H1 (cell line): Measurements from ENCODE around the gene TMPRSS3. TPM values are rescaled to one million over a fixed set of nuclear protein-coding genes. Genes with fewer than 3 reads are reported as not detected.

Source experiments
- CTCF ChIA-PET: fragments of 300-600 bp; sonication (Branson Sonifier 250); formaldehyde crosslinking; loops from one replicate; lab custom pipeline; 2021; ENCODE audit not compliant: partially characterized antibody; lab: Charles Lee
- POLR2A ChIA-PET: fragments of 300-600 bp; sonication (Branson Sonifier 250); formaldehyde crosslinking; loops from one replicate; lab custom pipeline; 2021; ENCODE audit warnings: inconsistent platforms; ENCODE audit not compliant: partially characterized antibody; lab: Charles Lee
- DNase-seq, 2 experiments: peaks; one replicate each; pipeline versions ENCODE4 v3.0.0 to v3.0.0-alpha.2; 2010 to 2022; ENCODE audit warnings: low spot score in 2 of 2, low read depth in 1 of 2, mixed read lengths in 1 of 2
- FAIRE-seq: peaks from 2 replicates; lab custom pipeline; 2011; peaks lifted over from hg19 to GRCh38; lab: Jason Lieb, UNC
- H2AFZ ChIP-seq: 2 replicates; pipeline ENCODE4 v1.8.1; 2012; ENCODE audit warnings: low read length, inconsistent platforms
- H2AK5ac ChIP-seq: 2 replicates; pipeline ENCODE4 v1.6.1; 2013; ENCODE audit warnings: low read depth, low read length
- H2BK120ac ChIP-seq: replicated peaks from 2 replicates; pipeline ENCODE3; 2013; ENCODE audit warnings: low read depth, low read length, inconsistent platforms
- H2BK12ac ChIP-seq: 2 replicates; pipeline ENCODE4 v1.6.1; 2013; ENCODE audit warnings: low read depth, low read length
- H2BK15ac ChIP-seq: 2 replicates; pipeline ENCODE4 v1.6.1; 2013; ENCODE audit warnings: low read length
- H2BK20ac ChIP-seq: 2 replicates; pipeline ENCODE4 v1.6.1; 2013; ENCODE audit warnings: low read length
- H2BK5ac ChIP-seq: 2 replicates; pipeline ENCODE4 v1.6.1; 2013; ENCODE audit warnings: low read depth, low read length
- H3K14ac ChIP-seq: 2 replicates; pipeline ENCODE4 v1.6.1; 2013; ENCODE audit warnings: inconsistent platforms; ENCODE audit not compliant: insufficient read length
- H3K18ac ChIP-seq: 2 replicates; pipeline ENCODE4 v1.6.1; 2013; ENCODE audit warnings: low read length; ENCODE audit errors: extremely low read depth
- H3K23ac ChIP-seq: 2 replicates; pipeline ENCODE4 v1.6.1; 2013; ENCODE audit warnings: inconsistent platforms; ENCODE audit not compliant: insufficient read length
- H3K23me2 ChIP-seq: 2 replicates; pipeline ENCODE4 v1.6.1; 2013; ENCODE audit warnings: low read depth, low read length
- H3K27ac ChIP-seq: 2 replicates; pipeline ENCODE4 v1.6.1; 2011; ENCODE audit warnings: low read depth, low read length, inconsistent platforms
- H3K27me3 ChIP-seq, 4 experiments: replicated peaks in 1 of 4; 1 replicate in 1 of 4; 2 replicates in 3 of 4; pipeline versions ENCODE4 v1.6.1 to v1.8.1; 2011 to 2013; ENCODE audit warnings: low read length in 3 of 4, mild to moderate bottlenecking in 3 of 4, inconsistent platforms in 2 of 4, mixed read lengths in 2 of 4, moderate library complexity in 1 of 4; ENCODE audit not compliant: control insufficient read depth in 3 of 4, insufficient read depth in 3 of 4; ENCODE audit errors: extremely low read depth in 1 of 4
- H3K36me3 ChIP-seq, 4 experiments: 2 replicates each; pipeline versions ENCODE4 v1.6.1 to v1.8.1; 2011 to 2013; ENCODE audit warnings: mild to moderate bottlenecking in 4 of 4, low read length in 3 of 4, moderate library complexity in 2 of 4, control low read depth in 1 of 4, inconsistent platforms in 1 of 4; ENCODE audit not compliant: insufficient read depth in 4 of 4, control insufficient read depth in 2 of 4
- H3K4ac ChIP-seq: replicated peaks from 2 replicates; pipeline ENCODE3; 2013; ENCODE audit warnings: low read length, low read depth, mixed read lengths, inconsistent platforms; ENCODE audit not compliant: insufficient read length
- H3K4me1 ChIP-seq, 4 experiments: replicated peaks in 1 of 4; 1 replicate in 1 of 4; 2 replicates in 3 of 4; pipeline versions ENCODE4 v1.6.1 to v1.8.1; 2011 to 2013; ENCODE audit warnings: low read length in 3 of 4, inconsistent platforms in 2 of 4, mixed read lengths in 1 of 4; ENCODE audit not compliant: insufficient read depth in 4 of 4, control insufficient read depth in 3 of 4
- H3K4me2 ChIP-seq, 2 experiments: 2 replicates each; pipeline versions ENCODE4 v1.6.1 to v1.8.1; 2011 to 2013; ENCODE audit warnings: low read depth in 2 of 2, low read length in 2 of 2, control low read depth in 1 of 2, inconsistent platforms in 1 of 2, mild to moderate bottlenecking in 1 of 2; ENCODE audit not compliant: insufficient read depth in 1 of 2
- H3K4me3 ChIP-seq, 4 experiments: fragments of 200-600, 300-600 bp in 1 of 4; sonication (generic), shearing (Covaris generic), sonication (Bioruptor Twin) in 1 of 4; 2 replicates each; pipeline versions ENCODE4 v1.5.1 to v1.8.1; 2011 to 2016; ENCODE audit warnings: low read length in 4 of 4, low read depth in 3 of 4, control low read depth in 2 of 4, inconsistent platforms in 2 of 4, mild to moderate bottlenecking in 2 of 4, mixed read lengths in 1 of 4, moderate library complexity in 1 of 4; ENCODE audit not compliant: insufficient read depth in 2 of 4; ENCODE audit errors: extremely low read depth in 1 of 4
- H3K56ac ChIP-seq: replicated peaks from 2 replicates; pipeline ENCODE3; 2013; ENCODE audit warnings: low read depth, mild to moderate bottlenecking, mixed read lengths, low read length, inconsistent platforms; ENCODE audit not compliant: insufficient read length
- H3K79me1 ChIP-seq: 2 replicates; pipeline ENCODE4 v1.6.1; 2013; ENCODE audit warnings: low read depth, low read length, control low read depth
- H3K79me2 ChIP-seq, 2 experiments: 2 replicates each; pipeline versions ENCODE4 v1.6.1 to v1.8.1; 2012 to 2013; ENCODE audit warnings: low read length in 2 of 2, mild to moderate bottlenecking in 2 of 2, inconsistent platforms in 1 of 2; ENCODE audit not compliant: insufficient read depth in 2 of 2, control insufficient read depth in 1 of 2
- H3K9ac ChIP-seq, 4 experiments: replicated peaks in 1 of 4; 1 replicate in 1 of 4; 2 replicates in 3 of 4; pipeline versions ENCODE4 v1.6.1 to v1.8.1; 2011 to 2013; ENCODE audit warnings: low read depth in 3 of 4, low read length in 3 of 4, control low read depth in 2 of 4, mild to moderate bottlenecking in 2 of 4, moderate library complexity in 2 of 4, inconsistent platforms in 1 of 4; ENCODE audit errors: extremely low read depth in 1 of 4
- H3K9me3 ChIP-seq, 2 experiments: 2 replicates each; pipeline versions ENCODE4 v1.6.1 to v1.8.1; 2012 to 2013; ENCODE audit warnings: mild to moderate bottlenecking in 2 of 2, moderate library complexity in 2 of 2, control low read depth in 1 of 2, inconsistent platforms in 1 of 2, low read depth in 1 of 2, low read length in 1 of 2, mixed read lengths in 1 of 2; ENCODE audit not compliant: insufficient read depth in 2 of 2
- H4K20me1 ChIP-seq, 2 experiments: replicated peaks in 1 of 2; 2 replicates each; pipeline versions ENCODE3 to v1.8.1; 2011 to 2013; ENCODE audit warnings: inconsistent platforms in 2 of 2, low read length in 2 of 2, mild to moderate bottlenecking in 1 of 2; ENCODE audit not compliant: insufficient read depth in 2 of 2, control insufficient read depth in 1 of 2
- H4K5ac ChIP-seq: 2 replicates; pipeline ENCODE4 v1.6.1; 2013; ENCODE audit warnings: low read length, low read depth, mixed read lengths, inconsistent platforms; ENCODE audit not compliant: insufficient read length
- H4K8ac ChIP-seq: 2 replicates; pipeline ENCODE4 v1.8.0; 2013; ENCODE audit warnings: mild to moderate bottlenecking, moderate library complexity, low read length, inconsistent platforms; ENCODE audit not compliant: insufficient read depth; ENCODE audit errors: extremely low read depth
- H4K91ac ChIP-seq: replicated peaks from 2 replicates; pipeline ENCODE3; 2013; ENCODE audit warnings: low read length, mixed read lengths, inconsistent platforms; ENCODE audit not compliant: insufficient read length
- CEBPB ChIP-seq: IDR thresholded peaks from 2 replicates; pipeline ENCODE4 v1.6.1; 2012; ENCODE audit warnings: low read depth, low read length
- EP300 ChIP-seq, 2 experiments: IDR thresholded peaks; 1 replicate in 1 of 2; 2 replicates in 1 of 2; pipeline ENCODE4 v1.6.1; 2011 to 2012; ENCODE audit warnings: low read depth in 2 of 2, low read length in 2 of 2, mild to moderate bottlenecking in 2 of 2, borderline replicate concordance in 1 of 2, inconsistent platforms in 1 of 2, moderate library complexity in 1 of 2
- EZH2 ChIP-seq: fragments of 200-600 bp; sonication (generic); IDR thresholded peaks from 2 replicates; pipeline ENCODE4 v1.7.1; 2012; ENCODE audit warnings: low read depth, mild to moderate bottlenecking, moderate library complexity, low read length, inconsistent platforms; ENCODE audit not compliant: severe bottlenecking
- GTF2F1 ChIP-seq: IDR thresholded peaks from 2 replicates; pipeline ENCODE4 v1.6.1; 2012; ENCODE audit warnings: low read depth, low read length, improper control_type of control experiment, borderline replicate concordance
- HDAC2 ChIP-seq, 2 experiments: fragments of 300-600 bp in 1 of 2; sonication (generic) in 1 of 2; IDR thresholded peaks; 2 replicates each; pipeline ENCODE4 v1.6.1; 2011 to 2012; ENCODE audit warnings: low read depth in 2 of 2, low read length in 2 of 2, mild to moderate bottlenecking in 2 of 2, moderate library complexity in 2 of 2, borderline replicate concordance in 1 of 2, inconsistent platforms in 1 of 2
- JUND ChIP-seq: IDR thresholded peaks from 2 replicates; pipeline ENCODE4 v1.6.1; 2011; ENCODE audit warnings: mild to moderate bottlenecking, improper control_type of control experiment, low read length
- KDM1A ChIP-seq: fragments of 200-600, 300-600 bp; sonication (generic); IDR thresholded peaks from 2 replicates; pipeline ENCODE4 v1.7.1; 2016; ENCODE audit warnings: mild to moderate bottlenecking, low read length, borderline replicate concordance
- KDM4A ChIP-seq: IDR thresholded peaks from one replicate; pipeline ENCODE4 v1.7.1; 2012; ENCODE audit warnings: low read depth, mild to moderate bottlenecking, moderate library complexity, low read length, inconsistent platforms; ENCODE audit not compliant: severe bottlenecking
- RAD21 ChIP-seq, 2 experiments: IDR thresholded peaks in 1 of 2; conservative IDR thresholded peaks in 1 of 2; 2 replicates each; pipeline ENCODE4 v1.6.1; 2011; ENCODE audit warnings: low read depth in 2 of 2, low read length in 2 of 2, improper control_type of control experiment in 1 of 2, inconsistent platforms in 1 of 2, mild to moderate bottlenecking in 1 of 2, moderate library complexity in 1 of 2
- SUZ12 ChIP-seq: fragments of 200-600 bp; sonication (generic); IDR thresholded peaks from 2 replicates; pipeline ENCODE4 v1.6.1; 2012; ENCODE audit warnings: mild to moderate bottlenecking, inconsistent platforms, low read length, moderate library complexity, mixed read lengths
- TEAD4 ChIP-seq: IDR thresholded peaks from 2 replicates; pipeline ENCODE4 v1.6.1; 2012; ENCODE audit warnings: low read depth, low read length, inconsistent platforms, mixed read lengths
- YY1 ChIP-seq: IDR thresholded peaks from 2 replicates; pipeline ENCODE4 v1.6.1; 2011; ENCODE audit warnings: low read depth, mild to moderate bottlenecking, low read length
- WGBS, 2 experiments: shearing (Covaris generic) in 1 of 2; methylation state at CpG; one replicate each; pipeline versions ENCODE4 v1.1.6 to v1.1.7; 2013 to 2015; ENCODE audit warnings: low lambda C conversion rate in 2 of 2, mixed read lengths in 2 of 2, inconsistent platforms in 1 of 2, low coverage in 1 of 2, missing lambda C conversion rate in 1 of 2; ENCODE audit not compliant: insufficient replicate concordance in 2 of 2, insufficient coverage in 1 of 2, insufficient read length in 1 of 2; ENCODE audit errors: extremely low coverage in 1 of 2, missing lambda C conversion rate in 1 of 2; 5-methylcytosine and 5-hydroxymethylcytosine counted together
- polyA plus RNA-seq, 7 experiments: library from polyadenylated mRNA; depleted of rRNA in 3 of 7; stranded (reverse) in 5 of 7; unstranded in 2 of 7; fragments of >200 nt in 5 of 7; fragments of 200-250 nt in 2 of 7; gene quantifications; 1 replicate in 5 of 7; 2 replicates in 1 of 7; 4 replicates in 1 of 7; pipeline versions ENCODE4 v1.2.1 to v1.2.3, GENCODE V29; 2011 to 2013; ENCODE audit warnings: missing spikeins in 2 of 7, mixed read lengths in 2 of 7
- total RNA-seq: library from RNA; stranded (reverse); fragmentation: NEBNext Ultra II Directional; extraction: Animal tissue kit (Norgen Biotek cat#: 25700); gene quantifications from 2 replicates; pipeline ENCODE4 v1.2.1, GENCODE V29; 2021

TMPRSS3 gene
- total and polyA plus RNA-seq, 2 of the 8 experiments (the other 6 are each of a cell fraction or from before 2014, with no cell fraction given), result 0.38 TPM; not detected in 1

GRCh38 chr21:42376338-42376982, 19.4 kb downstream of the TMPRSS3 start:
- POLR2A ChIA-PET, result no interaction called here
- Histone ChIP-seq H2BK12ac (peak overlapping the region; percentile 17; the same call in 1 of the 2 replicates), H3K23ac (no peak overlapping the region), H4K8ac (no peak overlapping the region; the same call in 1 of the 2 replicates), H2AFZ (no peak overlapping the region), H3K27me3 (no peaks in the 10 kb centered on the region; a peak in 1 of 7 replicates), H3K56ac (no peak overlapping the region), H3K9ac (no peak overlapping the region), H3K9me3 (no peaks in the 10 kb centered on the region), H3K4me3 (no peak overlapping the region), H3K4me1 (peaks cover 0 to 7% (median 0%) of the 10 kb centered on the region in 4 experiments; a peak in 5 of 7 replicates), H3K79me1 (no peaks in the 10 kb centered on the region; the same call in 1 of the 2 replicates), H3K79me2 (no peaks in the 10 kb centered on the region), H3K23me2 (no peaks in the 10 kb centered on the region), H3K4me2 (no peak overlapping the region), H3K36me3 (no peaks in the 10 kb centered on the region), H3K14ac (no peak overlapping the region), H2BK15ac (no peak overlapping the region), H2AK5ac (no peak overlapping the region), H4K20me1 (no peaks in the 10 kb centered on the region), H2BK20ac (no peak overlapping the region), H4K91ac (no peak overlapping the region), H3K18ac (no peak overlapping the region), H4K5ac (no peak overlapping the region), H2BK120ac (no peak overlapping the region), H3K4ac (no peak overlapping the region), H2BK5ac (no peak overlapping the region; the same call in 1 of the 2 replicates), H3K27ac (no peak overlapping the region)
- WGBS, 2 experiments, result 90% methylated on average over 32 of the region's 32 CpGs; no CpG with 5 or more reads in 1 of the 2 experiments
- CTCF ChIA-PET, result interaction anchor here (0.9 to 3.2 kb wide), 7 partner anchors 9 to 242 kb away, joined by 3 to 11 read pairs (median 5); partner anchors contain the start of gene TFF1
- no peak for DNase-seq
- FAIRE-seq, result no peak
- TF ChIP-seq HDAC2 (IDR thresholded peaks at IDR 0.05; ENCODE audit: borderline replicate concordance in 1 of 2, low read depth in 2 of 2, low read length in 2 of 2) (no peak), KDM4A (no peak), CEBPB (peak; percentile 50; the same call in 1 of the 2 replicates), JUND (no peak), YY1 (no peak), EZH2 (no peak), EP300 (IDR thresholded peaks at IDR 0.05; ENCODE audit: borderline replicate concordance in 1 of 2, low read depth in 2 of 2, low read length in 2 of 2) (no peak), GTF2F1 (no peak), RAD21 (IDR thresholded peaks at IDR 0.05 in 1 of 2, conservative IDR thresholded peaks at IDR 0.05 in 1 of 2; ENCODE audit: low read depth in 2 of 2, low read length in 2 of 2) (peak; percentile 36 to 41), SUZ12 (no peak), KDM1A (no peak), TEAD4 (no peak)
